Lower leg skin (tissue), 3 donors: Measurements from ENCODE around the gene IMP4.

ENCODE experiments used
- POLR2A ChIP-seq, 2 donors: fragments of 450-650 bp; IDR thresholded peaks; one replicate each; pipeline ENCODE4 v1.6.1; 2016 to 2017; ENCODE audit warnings: antibody characterized with exemption in 2 of 2, mild to moderate bottlenecking in 1 of 2, moderate library complexity in 1 of 2
- TF ChIP-seq, protein P1 (sequence below), 3 donors: fragments of 450-650 bp; IDR thresholded peaks; one replicate each; pipeline ENCODE4 v1.5.1; 2016; ENCODE audit warnings: antibody characterized with exemption in 3 of 3, mild to moderate bottlenecking in 3 of 3, moderate library complexity in 2 of 3

DNA sequence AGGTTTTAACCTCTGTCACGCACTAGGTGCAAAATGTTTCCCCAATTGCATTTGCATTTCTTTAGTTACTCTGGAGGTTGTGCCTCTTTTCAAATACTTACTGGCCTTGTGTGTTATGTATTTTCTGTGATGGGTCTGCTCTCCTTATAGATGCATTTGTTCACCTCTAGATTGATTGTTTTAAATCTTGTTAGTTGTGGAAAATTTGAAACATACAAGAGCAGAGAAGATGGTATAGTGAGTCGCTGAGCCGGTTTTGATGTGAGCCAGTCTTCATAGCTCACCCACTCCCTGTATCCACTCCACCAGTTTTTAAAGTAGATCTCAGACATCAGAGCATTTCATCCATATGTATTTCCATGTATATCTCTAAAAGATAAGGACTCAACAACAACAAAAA lies 6.5 kb downstream of the IMP4 start:
- TF ChIP-seq POLR2A (IDR thresholded peaks at IDR 0.05), result no peak
- TF ChIP-seq, protein P1, sequence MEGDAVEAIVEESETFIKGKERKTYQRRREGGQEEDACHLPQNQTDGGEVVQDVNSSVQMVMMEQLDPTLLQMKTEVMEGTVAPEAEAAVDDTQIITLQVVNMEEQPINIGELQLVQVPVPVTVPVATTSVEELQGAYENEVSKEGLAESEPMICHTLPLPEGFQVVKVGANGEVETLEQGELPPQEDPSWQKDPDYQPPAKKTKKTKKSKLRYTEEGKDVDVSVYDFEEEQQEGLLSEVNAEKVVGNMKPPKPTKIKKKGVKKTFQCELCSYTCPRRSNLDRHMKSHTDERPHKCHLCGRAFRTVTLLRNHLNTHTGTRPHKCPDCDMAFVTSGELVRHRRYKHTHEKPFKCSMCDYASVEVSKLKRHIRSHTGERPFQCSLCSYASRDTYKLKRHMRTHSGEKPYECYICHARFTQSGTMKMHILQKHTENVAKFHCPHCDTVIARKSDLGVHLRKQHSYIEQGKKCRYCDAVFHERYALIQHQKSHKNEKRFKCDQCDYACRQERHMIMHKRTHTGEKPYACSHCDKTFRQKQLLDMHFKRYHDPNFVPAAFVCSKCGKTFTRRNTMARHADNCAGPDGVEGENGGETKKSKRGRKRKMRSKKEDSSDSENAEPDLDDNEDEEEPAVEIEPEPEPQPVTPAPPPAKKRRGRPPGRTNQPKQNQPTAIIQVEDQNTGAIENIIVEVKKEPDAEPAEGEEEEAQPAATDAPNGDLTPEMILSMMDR (IDR thresholded peaks at IDR 0.05), result no peak
